ENCODE results near the gene TSC22D4.
A peak's percentile ranks its signal among the peaks of the same experiment; 100 is the strongest.

TSC22D4 gene

GRCh38 chr7:100481466-100481865, 2.5 kb upstream of the TSC22D4 start:
- intact Hi-C loops (cut with DNase I; ENCODE audit: low total_unique reads), result loop anchor here (5.0 kb wide), 1 partner anchor 211 kb away; the partner anchor contains the start of gene GIGYF1
- H3K9me3 ChIP-seq, result no peaks in the 10 kb centered on the region
- no peak for DNase-seq

DNA sequence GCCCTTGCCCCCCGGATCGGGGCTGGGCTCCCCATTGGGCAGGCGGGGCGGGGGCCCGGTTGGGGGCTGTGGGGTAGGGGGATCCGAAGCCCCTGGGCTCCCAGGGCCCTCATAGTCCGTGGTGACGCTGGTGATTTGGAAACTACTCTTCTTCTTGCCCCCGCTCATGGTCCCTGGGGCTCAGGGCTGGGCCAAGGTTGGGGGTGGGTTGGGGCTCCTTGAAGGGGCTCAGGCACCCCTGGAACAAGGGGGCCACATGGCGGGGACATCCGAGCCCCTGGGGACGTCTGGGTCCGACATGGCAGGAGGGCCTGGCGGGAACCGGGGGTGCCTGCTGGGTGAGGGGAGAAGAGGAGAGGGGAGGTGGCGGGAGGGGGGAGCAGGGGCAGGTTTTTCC, 1.1 kb downstream of the TSC22D4 start:
- DNase-seq, result no peak
- TF ChIP-seq, protein P1, sequence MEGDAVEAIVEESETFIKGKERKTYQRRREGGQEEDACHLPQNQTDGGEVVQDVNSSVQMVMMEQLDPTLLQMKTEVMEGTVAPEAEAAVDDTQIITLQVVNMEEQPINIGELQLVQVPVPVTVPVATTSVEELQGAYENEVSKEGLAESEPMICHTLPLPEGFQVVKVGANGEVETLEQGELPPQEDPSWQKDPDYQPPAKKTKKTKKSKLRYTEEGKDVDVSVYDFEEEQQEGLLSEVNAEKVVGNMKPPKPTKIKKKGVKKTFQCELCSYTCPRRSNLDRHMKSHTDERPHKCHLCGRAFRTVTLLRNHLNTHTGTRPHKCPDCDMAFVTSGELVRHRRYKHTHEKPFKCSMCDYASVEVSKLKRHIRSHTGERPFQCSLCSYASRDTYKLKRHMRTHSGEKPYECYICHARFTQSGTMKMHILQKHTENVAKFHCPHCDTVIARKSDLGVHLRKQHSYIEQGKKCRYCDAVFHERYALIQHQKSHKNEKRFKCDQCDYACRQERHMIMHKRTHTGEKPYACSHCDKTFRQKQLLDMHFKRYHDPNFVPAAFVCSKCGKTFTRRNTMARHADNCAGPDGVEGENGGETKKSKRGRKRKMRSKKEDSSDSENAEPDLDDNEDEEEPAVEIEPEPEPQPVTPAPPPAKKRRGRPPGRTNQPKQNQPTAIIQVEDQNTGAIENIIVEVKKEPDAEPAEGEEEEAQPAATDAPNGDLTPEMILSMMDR (IDR thresholded peaks at IDR 0.05), result no peak
- Histone ChIP-seq H3K9me3 (no peaks in the 10 kb centered on the region), H3K27me3 (no peaks in the 10 kb centered on the region), H3K36me3 (peaks cover 4 to 34% (median 9%) of the 10 kb centered on the region in 3 donors), H3K4me3 (peak overlapping the region; percentile 65 to 98), H3K27ac (peak overlapping the region; percentile 84 to 95), H3K4me1 (peaks cover 0 to 58% (median 45%) of the 10 kb centered on the region in 4 donors)
- intact Hi-C loops (cut with DNase I; ENCODE audit: low total_unique reads), result loop anchor here (10.0 kb wide), 1 partner anchor 197 kb away; the partner anchor contains the start of gene GNB2

More at GRCh38 chr7:100481466-100481865, 2.5 kb upstream of the TSC22D4 start:
- Histone ChIP-seq H3K4me1 (peaks cover 0 to 47% (median 30%) of the 10 kb centered on the region in 4 donors), H3K27me3 (no peaks in the 10 kb centered on the region), H3K36me3 (peaks cover 0 to 6% (median 0%) of the 10 kb centered on the region in 3 donors), H3K27ac (no peak overlapping the region), H3K4me3 (no peak overlapping the region)
- TF ChIP-seq, protein P1 (IDR thresholded peaks at IDR 0.05), result no peak

DNA sequence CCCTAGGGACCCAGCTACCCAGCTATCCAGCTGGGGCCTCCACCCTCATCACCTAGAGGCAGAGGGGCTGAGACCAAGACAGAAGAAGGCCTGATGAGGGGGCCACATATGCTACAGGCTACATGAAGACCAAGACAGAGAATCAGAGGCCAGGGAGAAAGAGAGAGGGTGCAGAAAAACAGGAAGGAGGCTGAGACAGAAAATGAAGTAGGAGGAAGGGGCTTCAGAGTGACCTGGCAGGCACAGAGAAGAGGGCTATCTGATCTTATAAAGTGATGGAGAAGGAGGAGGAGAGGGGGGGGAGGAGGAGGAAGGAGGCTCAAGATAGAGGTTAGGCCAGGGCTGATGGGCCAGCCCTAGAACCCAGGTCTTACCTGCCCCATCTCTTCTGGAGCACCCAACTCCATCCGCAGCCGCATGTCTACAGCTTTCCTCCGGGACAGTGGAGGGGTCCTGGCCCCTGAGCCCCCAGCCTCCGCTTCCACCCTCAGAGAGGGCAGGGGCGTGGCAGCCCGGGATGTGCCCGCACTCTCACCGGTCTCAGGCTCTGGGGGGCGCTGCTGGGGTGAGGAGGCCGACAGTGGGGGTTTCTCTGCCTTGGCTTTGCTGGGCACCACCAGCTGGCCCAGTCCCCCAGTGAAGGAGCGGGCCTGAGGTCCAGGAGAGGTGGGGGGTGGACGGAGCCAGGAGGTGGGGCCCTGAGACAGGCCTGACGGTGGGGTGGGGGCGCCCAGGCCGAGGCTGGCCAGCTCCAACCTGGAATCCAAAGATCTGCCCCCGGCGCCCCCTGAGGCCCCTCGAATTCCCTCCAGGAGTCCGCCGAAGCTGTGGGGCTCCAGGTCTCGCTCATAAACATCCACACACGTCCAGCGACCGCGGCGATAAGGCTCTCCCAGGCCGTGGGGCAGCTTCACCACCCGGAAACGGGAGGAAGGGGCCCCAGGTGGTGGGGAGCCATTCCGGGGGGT, 1.8 kb downstream of the TSC22D4 start:
- DNase-seq, result no peak
- Histone ChIP-seq H3K36me3 (peaks cover 4 to 41% (median 9%) of the 10 kb centered on the region in 3 donors), H3K4me1 (peaks cover 0 to 60% (median 47%) of the 10 kb centered on the region in 4 donors), H3K27ac (peak overlapping the region; percentile 84 to 95), H3K27me3 (no peaks in the 10 kb centered on the region), H3K9me3 (no peaks in the 10 kb centered on the region), H3K4me3 (peak overlapping the region; percentile 65 to 98)
- TF ChIP-seq, protein P1 (IDR thresholded peaks at IDR 0.05), result no peak
- intact Hi-C loops (cut with DNase I; ENCODE audit: low total_unique reads), result loop anchor here (10.0 kb wide), 1 partner anchor 198 kb away; the partner anchor contains the start of gene GNB2

GRCh38 chr7:100476101-100476780, 2.8 kb downstream of the TSC22D4 start:
- H3K4me1 ChIP-seq, result peaks cover 0 to 64% (median 49%) of the 10 kb centered on the region in 4 donors
- H3K9me3 ChIP-seq, result no peaks in the 10 kb centered on the region
- peak overlapping the region; percentile 84 to 95 for H3K27ac ChIP-seq
- H3K4me3 ChIP-seq, result peak overlapping the region; percentile 65 to 98
- H3K27me3 ChIP-seq, result no peaks in the 10 kb centered on the region
- intact Hi-C loops (cut with DNase I; ENCODE audit: low total_unique reads), result loop anchor here (10.0 kb wide), 1 partner anchor 199 kb away; the partner anchor contains the start of gene GNB2
- TF ChIP-seq, protein P1 (IDR thresholded peaks at IDR 0.05), result no peak
- H3K36me3 ChIP-seq, result peaks cover 4 to 50% (median 11%) of the 10 kb centered on the region in 3 donors
- DNase-seq, result no peak

DNA sequence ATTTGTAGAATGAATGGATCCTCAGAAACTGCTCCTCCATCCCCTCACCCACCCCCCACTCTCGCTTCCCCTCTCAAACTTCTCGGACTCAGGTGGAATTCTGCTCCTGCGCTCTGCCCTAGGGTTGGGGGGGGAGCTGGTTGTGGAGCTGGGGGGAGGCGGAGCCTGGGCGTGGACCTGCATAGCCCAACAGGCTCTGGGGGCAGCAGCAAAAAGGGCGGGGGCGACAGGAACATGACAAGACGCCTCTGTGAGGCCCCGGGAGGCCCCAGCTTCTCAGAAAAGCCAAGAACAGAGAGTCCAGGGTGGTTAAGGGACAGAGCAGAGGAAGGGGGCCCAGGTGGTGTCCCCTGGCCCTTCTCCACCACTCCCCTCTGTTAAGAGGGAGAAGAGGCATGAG, 3.5 kb downstream of the TSC22D4 start:
- intact Hi-C loops (cut with DNase I; ENCODE audit: low total_unique reads), result loop anchor here (10.0 kb wide), 1 partner anchor 199 kb away; the partner anchor contains the start of gene GNB2
- TF ChIP-seq, protein P1 (IDR thresholded peaks at IDR 0.05), result no peak
- no peak for DNase-seq
- Histone ChIP-seq H3K4me3 (peak overlapping the region; percentile 65 to 98), H3K9me3 (no peaks in the 10 kb centered on the region), H3K27me3 (no peaks in the 10 kb centered on the region), H3K4me1 (peaks cover 0 to 64% (median 49%) of the 10 kb centered on the region in 4 donors), H3K36me3 (peaks cover 4 to 57% (median 16%) of the 10 kb centered on the region in 3 donors), H3K27ac (peak overlapping the region; percentile 84 to 95)
